ENCODE data around the gene NOTUM. TPM values are rescaled to one million over a fixed set of nuclear protein-coding genes. Genes with fewer than 3 reads are reported as not detected.
A peak's percentile ranks its signal among the peaks of the same experiment; 100 is the strongest.

NOTUM gene
- total RNA-seq, 1 donor from 2014 or later, result 1.7 TPM

DNA sequence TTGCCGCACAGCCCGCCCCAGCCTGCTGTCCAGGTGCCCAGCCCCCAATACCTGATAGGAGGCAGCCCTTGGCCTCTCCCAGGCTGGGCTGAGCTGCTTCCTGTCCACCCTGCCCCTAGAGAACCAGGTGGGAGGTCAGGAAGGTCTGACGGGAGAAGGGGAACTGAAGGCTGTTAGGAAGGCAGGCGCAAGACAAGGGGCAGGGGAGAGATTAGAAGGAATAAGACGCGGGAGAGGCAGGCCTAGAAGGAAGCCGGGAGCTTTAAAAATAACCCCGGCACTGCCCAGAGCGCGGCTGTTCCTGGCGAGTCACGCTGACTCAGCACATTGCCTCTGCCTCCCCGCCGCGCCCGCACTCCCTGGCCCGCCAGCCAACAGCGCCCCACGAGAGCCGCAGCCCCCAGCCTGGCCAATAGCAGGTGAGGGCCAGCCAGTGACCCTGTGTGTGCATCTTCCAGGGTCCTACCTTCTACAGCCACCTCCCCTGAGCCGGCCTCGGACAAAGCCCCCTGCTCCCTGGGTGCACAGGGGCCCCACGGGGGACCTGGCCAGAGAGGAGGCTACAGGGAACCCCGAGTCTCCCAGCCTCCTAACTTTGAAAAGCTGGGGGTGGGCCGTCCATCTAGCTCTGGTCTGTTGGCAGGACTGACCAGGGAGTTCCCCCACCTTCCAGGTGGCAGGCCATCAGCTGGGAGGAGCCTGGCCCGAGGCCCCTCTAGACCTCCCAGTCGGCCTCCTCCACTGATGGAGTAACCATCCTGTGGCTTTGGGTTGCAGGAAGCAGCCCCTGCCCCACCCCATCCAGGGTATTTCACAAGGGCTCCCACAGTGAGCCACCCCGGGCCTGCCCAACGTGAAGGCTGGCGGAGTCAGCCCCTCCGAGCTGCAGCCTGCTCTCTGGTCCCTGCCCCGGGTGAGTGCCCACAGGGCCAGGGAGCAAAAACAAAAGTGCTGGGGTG is 37.4 kb downstream of the NOTUM start:
- Mint-ChIP-seq H3K36me3 (ENCODE audit: low read depth, unreplicated experiment) (peaks cover 10% of the 10 kb centered on the region), H3K27me3 (ENCODE audit: low read depth, unreplicated experiment) (no peaks in the 10 kb centered on the region), H3K27ac (ENCODE audit: unreplicated experiment) (peak overlapping the region; percentile 93), H3K4me1 (ENCODE audit: low read depth, unreplicated experiment) (peaks cover 20% of the 10 kb centered on the region), H3K9me3 (ENCODE audit: unreplicated experiment) (no peaks in the 10 kb centered on the region), H3K4me3 (ENCODE audit: unreplicated experiment) (peak overlapping the region; percentile 80)
- Histone ChIP-seq H3K36me3 (ENCODE audit: insufficient read depth, low read length) (peaks cover 5% of the 10 kb centered on the region), H2AFZ (ENCODE audit: low read depth, low read length) (no peak overlapping the region), H3K4me2 (ENCODE audit: low read length) (peak overlapping the region; percentile 85), H4K20me1 (ENCODE audit: insufficient read depth, low read length) (peaks cover 70% of the 10 kb centered on the region), H3K27ac (ENCODE audit: low read depth, low read length) (peak overlapping the region; percentile 68), H3K79me2 (ENCODE audit: insufficient read depth, low read length) (peaks cover 85% of the 10 kb centered on the region), H3K9ac (ENCODE audit: low read length) (peak overlapping the region; percentile 75), H3K9me3 (ENCODE audit: insufficient read depth, low read depth, low read length) (no peaks in the 10 kb centered on the region), H3K27me3 (ENCODE audit: insufficient read depth, low read length) (no peaks in the 10 kb centered on the region), H3K4me1 (ENCODE audit: insufficient read depth, low read length) (peaks cover 28% of the 10 kb centered on the region), H3K4me3 (ENCODE audit: insufficient read depth, low read depth, low read length) (peak overlapping the region; percentile 48)
- peak; percentile 62 for DNase-seq (ENCODE audit: low read depth)
- TF ChIP-seq, protein P1, sequence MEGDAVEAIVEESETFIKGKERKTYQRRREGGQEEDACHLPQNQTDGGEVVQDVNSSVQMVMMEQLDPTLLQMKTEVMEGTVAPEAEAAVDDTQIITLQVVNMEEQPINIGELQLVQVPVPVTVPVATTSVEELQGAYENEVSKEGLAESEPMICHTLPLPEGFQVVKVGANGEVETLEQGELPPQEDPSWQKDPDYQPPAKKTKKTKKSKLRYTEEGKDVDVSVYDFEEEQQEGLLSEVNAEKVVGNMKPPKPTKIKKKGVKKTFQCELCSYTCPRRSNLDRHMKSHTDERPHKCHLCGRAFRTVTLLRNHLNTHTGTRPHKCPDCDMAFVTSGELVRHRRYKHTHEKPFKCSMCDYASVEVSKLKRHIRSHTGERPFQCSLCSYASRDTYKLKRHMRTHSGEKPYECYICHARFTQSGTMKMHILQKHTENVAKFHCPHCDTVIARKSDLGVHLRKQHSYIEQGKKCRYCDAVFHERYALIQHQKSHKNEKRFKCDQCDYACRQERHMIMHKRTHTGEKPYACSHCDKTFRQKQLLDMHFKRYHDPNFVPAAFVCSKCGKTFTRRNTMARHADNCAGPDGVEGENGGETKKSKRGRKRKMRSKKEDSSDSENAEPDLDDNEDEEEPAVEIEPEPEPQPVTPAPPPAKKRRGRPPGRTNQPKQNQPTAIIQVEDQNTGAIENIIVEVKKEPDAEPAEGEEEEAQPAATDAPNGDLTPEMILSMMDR (IDR thresholded peaks at IDR 0.05; ENCODE audit: insufficient read depth, low read depth, low read length), result no peak
- no peak for TF ChIP-seq EZH2 (IDR thresholded peaks at IDR 0.05; ENCODE audit: insufficient read depth, low read length)
- FAIRE-seq, result no peak

DNA sequence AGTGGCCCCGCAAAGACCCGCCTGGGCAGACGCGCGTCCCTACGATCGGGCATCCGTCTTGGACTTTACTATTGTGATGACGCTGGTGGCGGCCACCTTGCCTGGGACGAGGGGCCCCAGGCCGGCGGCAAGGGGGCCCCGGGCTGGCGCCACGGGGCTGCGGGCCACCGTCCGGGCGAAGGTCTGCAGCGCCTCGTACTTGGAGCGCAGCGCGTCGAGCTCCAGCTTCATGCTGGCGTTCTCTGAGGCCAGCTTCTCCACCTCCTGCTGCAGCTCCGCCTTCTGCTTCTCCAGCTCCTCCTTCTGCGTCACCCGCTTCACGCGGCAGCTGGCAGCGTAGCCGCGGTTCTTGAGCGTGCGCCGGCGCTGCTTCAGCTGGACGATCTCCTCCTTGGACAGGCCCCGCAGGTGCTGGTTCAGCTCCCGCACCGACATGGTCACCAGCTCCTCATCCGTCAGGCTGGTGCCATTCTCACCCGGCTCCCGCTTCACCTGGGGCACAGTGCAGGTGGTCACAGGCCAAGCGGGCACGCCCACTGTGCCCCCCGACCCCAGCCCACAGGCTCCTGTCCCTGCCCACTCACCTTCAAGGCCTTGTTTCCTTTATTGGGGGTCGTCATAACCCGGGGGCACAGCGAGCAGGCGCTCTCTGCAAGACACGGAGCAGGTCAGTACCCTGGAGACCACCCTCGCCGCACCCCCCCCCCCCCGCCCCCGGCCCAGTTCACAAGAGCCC is 38.3 kb downstream of the NOTUM start:
- peaks cover 74% of the 10 kb centered on the region for H4K20me1 ChIP-seq (ENCODE audit: insufficient read depth, low read length)
- peak overlapping the region; percentile 75 for H3K9ac ChIP-seq (ENCODE audit: low read length)
- peak overlapping the region; percentile 58 for H3K27ac Mint-ChIP-seq (ENCODE audit: unreplicated experiment)

More for the DNA sequence above, 38.3 kb downstream of the NOTUM start:
- H3K27me3 ChIP-seq (ENCODE audit: insufficient read depth, low read length), result no peaks in the 10 kb centered on the region
- H3K27ac ChIP-seq (ENCODE audit: low read depth, low read length), result peak overlapping the region; percentile 68
- peak overlapping the region; percentile 54 for H3K4me3 Mint-ChIP-seq (ENCODE audit: unreplicated experiment)
- H2AFZ ChIP-seq (ENCODE audit: low read depth, low read length), result no peak overlapping the region
- peaks cover 20% of the 10 kb centered on the region for H3K4me1 Mint-ChIP-seq (ENCODE audit: low read depth, unreplicated experiment)
- H3K4me2 ChIP-seq (ENCODE audit: low read length), result peak overlapping the region; percentile 85
- H3K4me3 ChIP-seq (ENCODE audit: insufficient read depth, low read depth, low read length), result no peak overlapping the region
- H3K27me3 Mint-ChIP-seq (ENCODE audit: low read depth, unreplicated experiment), result no peaks in the 10 kb centered on the region
- no peak for FAIRE-seq
- peaks cover 90% of the 10 kb centered on the region for H3K79me2 ChIP-seq (ENCODE audit: insufficient read depth, low read length)
- H3K36me3 ChIP-seq (ENCODE audit: insufficient read depth, low read length), result peaks cover 5% of the 10 kb centered on the region
- DNase-seq (ENCODE audit: low read depth), result no peak
- no peaks in the 10 kb centered on the region for H3K9me3 Mint-ChIP-seq (ENCODE audit: unreplicated experiment)
- TF ChIP-seq EZH2 (IDR thresholded peaks at IDR 0.05; ENCODE audit: insufficient read depth, low read length), result no peak
- TF ChIP-seq, protein P1 (IDR thresholded peaks at IDR 0.05; ENCODE audit: insufficient read depth, low read depth, low read length), result no peak
- peaks cover 10% of the 10 kb centered on the region for H3K36me3 Mint-ChIP-seq (ENCODE audit: low read depth, unreplicated experiment)
- H3K9me3 ChIP-seq (ENCODE audit: insufficient read depth, low read depth, low read length), result no peaks in the 10 kb centered on the region
- H3K4me1 ChIP-seq (ENCODE audit: insufficient read depth, low read length), result peaks cover 23% of the 10 kb centered on the region
